DMS53 treated with DMSO at 0.1 percent for 48 hours (cell line): ENCODE measurements around the gene FAM83E.

ENCODE experiments used
- DNase-seq: peaks from one replicate; lab custom pipeline; 2025; ENCODE audit not compliant: unreplicated experiment; lab: John Stamatoyannopoulos, UW

The FAM83E gene

DNA sequence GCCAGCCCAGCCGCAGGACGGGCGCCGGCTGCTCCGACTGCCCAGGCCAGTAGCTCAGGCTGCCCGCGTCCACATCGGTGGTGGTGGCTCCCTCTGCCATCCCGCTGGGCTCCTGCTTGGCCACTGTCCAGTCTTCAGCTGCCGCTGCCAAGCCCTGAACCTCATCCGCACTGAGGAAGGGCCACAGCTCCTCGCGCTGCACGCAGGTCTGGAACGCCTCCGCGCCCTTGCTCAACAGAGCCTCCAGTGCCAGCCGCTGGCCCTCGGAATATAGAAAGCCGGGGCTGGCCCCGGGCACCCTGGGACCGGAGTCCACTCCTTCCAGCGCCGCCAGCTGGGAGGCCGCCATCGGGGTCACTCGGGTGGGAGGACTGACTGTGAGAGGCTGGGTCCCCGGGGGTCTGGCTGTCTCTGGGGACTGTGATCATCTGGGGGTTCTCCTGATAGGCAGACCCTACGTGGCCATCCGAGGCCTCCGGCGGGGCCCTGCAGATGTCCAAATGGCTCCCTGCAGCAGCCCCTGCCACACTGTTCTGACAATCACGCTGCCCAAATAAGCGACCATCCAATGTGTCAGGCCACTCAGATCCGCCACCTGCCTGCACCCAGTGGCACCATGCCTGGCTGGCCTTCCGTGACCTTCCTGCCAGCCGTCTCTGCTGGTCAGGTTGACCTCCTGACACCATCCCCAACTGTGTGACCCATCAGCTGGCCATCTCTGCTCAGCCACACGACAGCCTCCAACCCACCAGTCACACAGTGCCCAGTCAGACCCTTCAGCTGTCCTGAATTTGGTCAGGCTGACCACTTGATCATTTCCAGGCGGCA lies 1.6 kb downstream of the FAM83E start:
- DNase-seq: no peak

DNA sequence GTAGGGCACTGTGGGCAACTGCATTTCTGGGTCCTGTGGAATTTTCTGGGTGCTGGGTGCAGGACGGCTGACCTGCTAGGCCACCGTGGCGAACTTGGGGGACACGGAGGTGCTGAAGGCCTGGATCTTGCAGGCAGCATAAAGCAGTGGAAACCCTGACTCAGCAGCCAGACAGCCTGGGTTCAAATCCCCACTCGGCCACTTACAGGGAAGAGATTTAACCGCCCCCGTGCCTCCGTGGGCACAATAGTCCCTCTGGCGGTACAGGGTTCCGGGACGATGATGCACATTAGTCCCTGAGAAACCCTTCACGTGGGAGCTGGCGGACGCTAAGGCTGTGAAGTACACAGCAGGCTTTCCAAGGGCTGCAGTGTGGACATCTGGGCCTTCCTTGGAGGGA lies 3.0 kb downstream of the FAM83E start:
- no peak for DNase-seq

DNA sequence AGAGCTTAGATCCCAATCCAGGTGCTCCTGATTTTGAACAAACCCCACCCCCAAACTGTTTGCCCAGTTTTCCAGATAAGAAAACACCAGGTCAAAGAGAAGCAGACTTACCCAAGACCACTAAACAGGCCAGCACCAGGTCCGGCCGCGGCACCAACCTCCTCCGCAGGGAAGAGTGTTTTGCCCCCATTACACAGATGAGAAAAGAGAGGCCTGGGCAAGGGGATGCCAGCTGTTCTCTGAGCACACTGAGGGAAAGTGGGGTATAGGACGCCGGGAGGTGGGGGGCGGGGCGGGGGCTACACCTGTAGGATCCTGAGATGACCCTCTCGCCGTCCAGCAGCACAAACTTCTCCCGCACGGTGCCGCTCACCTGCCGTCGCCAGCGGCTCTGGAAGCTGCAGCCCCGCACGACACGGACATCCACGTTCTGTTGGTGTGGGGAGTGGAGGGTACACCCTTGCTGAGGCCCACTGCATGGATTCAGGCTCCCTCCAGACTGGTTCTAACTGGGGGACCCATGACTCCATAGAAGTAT lies 5.2 kb downstream of the FAM83E start:
- no peak for DNase-seq

DNA sequence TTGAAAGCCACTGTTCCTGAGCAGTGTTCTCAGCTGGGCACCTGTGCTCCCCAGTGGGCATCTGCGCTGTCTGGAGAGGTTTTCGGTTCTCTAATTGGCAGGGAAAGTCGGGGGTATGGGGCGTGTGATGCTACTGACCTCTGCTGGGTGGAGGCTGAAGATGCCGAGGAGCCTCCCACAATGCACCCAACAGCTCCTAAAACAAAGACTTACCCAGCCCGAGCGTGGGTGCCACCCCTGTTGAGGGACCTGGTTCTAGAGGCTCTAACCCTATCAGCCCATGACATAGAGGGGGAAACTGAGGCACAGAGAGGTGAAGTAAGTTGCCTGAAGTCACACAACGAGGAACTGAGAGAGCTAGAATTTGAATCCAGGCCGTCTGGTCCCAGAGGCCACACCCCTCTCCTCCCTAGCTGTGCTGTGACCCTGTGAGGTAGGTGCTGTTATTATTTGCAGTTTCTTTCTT lies 6.0 kb downstream of the FAM83E start:
- DNase-seq: peak; percentile 18

DNA sequence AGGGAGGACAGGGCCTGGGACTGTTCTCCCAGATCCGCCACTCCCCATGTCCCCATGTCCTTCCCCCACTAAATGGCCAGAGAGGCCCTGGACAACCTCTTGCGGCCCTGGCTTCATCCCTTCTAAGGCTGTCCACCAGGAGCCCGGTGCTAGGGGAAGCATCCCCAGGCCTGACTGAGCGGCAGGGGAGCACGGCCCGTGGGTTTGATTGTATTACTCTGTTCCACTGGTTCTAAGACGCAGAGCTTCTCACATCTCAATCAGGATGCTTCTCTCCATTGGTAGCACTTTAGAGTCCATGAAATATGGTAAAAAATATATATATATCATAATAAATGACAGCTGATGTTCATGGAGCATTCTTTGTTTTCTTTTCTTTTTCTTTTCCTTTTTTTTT lies 7.5 kb downstream of the FAM83E start:
- no peak for DNase-seq

DNA sequence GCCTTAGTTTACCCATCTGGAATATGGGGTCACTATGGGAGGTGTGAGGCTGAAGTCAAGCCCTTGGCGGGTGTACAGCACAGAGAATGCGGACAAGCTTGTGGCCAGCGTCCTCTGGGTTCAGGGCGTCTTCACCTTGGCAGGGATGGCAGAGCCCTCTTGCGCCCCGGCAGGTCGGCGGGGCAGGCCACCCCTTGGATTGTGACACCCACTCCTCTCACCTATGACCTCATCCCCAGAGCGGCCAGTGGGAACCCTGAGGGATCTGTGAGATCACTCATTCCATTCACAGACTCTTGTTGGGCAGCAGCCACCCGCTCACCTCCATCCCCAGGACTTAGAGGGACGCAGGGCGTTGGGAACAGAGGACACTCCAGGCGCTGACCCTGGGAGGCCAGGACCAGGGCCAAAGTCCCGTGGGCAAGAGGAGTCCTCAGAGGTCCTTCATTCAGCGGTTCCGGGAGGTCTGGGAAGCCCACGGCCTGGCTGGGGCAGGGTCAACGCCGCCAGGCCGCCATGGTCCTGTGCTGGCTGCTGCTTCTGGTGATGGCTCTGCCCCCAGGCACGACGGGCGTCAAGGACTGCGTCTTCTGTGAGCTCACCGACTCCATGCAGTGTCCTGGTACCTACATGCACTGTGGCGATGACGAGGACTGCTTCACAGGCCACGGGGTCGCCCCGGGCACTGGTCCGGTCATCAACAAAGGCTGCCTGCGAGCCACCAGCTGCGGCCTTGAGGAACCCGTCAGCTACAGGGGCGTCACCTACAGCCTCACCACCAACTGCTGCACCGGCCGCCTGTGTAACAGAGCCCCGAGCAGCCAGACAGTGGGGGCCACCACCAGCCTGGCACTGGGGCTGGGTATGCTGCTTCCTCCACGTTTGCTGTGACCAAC lies 8.2 kb downstream of the FAM83E start, which contains the start of gene SPACA4:
TSS of gene SPACA4 (plus strand) at position 280 of the 896 bp plus-strand sequence. CDS start at position 517, 237 bp downstream.
- DNase-seq: no peak

DNA sequence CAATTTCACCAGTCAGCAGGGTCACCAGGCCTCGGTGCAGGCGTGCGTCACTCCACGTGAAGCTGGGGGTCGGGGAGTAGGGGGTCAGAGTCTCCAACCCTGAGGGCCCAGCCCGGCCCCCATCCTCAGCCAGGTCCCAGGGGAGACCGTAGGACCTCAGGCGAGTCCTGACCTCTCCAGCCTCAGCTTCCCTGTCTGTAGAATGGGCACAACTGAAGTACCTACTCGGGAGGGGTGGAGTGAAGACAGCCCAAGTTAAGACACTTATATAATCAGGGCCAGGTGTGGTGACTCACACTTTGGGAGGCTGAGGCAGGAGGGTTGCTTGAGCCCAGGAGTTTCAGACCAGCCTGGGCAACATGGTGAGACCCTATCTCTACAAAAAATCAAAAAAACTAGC lies 11.0 kb downstream of the FAM83E start:
- no peak for DNase-seq

DNA sequence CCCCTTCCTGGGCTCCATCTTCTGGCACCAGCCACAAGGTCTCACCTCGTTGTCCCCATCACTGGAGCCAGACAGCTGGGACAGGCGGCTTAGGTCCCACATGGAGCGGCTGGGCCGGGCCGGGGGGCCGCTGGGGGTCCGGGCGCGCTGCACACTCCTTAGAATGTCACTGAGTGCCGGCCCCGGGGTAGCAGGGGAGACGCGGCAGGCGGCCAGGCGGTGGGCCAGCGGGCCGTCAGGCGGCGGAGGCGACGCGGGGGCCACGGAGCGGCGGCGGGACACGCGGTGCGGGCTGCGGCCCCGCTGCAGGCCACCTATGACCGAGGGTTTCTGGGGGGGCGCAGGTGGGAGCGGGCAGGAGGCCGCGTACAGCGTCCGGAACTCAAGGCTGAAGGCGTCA lies 11.4 kb downstream of the FAM83E start:
- no peak for DNase-seq

DNA sequence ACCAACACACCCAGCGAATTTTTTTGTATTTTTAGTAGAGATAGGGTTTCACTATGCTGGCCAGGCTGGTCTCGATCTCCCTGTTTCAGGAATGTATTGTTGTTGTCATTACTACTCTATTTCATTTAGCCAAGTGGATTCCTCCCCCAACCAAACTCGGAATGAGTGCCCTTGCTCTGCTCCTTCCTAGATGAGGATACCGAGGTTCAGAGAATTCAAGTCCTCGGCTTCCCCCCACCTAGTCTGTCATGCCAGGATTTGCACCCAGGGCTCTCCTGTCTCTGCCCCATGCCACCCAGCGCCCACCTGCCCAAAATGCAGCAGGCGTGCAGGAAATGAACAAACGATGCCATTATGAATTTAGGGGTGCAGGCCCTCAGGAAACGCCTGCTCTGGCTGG lies 11.9 kb downstream of the FAM83E start:
- DNase-seq: no peak

DNA sequence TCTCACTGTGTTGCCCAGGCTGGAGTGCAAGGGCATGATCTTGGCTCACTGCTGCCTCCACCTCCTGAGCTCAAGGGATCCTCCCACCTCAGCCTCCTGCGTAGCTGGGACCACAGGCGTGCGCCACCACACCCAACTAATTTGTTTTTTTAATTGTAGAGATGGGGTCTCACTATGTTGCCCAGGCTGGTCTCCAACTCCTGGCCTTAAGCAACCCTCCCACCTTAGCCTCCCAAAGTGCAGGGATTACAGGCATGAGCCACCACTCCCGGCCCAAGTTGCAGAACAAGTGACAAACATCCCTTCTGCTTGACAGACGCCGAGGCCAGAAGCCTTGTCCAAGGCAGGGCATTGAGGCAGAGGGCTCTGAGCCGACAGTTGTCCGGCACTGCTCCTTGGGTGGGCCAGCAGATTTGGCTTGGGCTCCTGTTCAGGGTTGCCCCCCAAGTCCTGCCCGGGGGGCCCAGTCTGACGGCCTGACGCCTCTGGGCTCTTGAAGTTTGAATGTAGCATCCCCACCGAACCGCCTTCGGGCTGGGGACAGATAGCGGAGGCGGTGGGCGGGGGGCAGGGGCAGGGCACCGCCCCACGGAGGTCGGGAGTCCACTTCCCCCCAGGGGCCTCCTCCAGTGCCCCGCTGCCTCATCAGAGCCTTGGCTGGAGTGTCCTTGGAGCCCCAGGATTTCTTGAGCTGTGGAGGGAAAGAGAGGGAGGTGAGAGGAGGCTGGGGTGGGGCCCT lies 14.0 kb downstream of the FAM83E start:
- no peak for DNase-seq

DNA sequence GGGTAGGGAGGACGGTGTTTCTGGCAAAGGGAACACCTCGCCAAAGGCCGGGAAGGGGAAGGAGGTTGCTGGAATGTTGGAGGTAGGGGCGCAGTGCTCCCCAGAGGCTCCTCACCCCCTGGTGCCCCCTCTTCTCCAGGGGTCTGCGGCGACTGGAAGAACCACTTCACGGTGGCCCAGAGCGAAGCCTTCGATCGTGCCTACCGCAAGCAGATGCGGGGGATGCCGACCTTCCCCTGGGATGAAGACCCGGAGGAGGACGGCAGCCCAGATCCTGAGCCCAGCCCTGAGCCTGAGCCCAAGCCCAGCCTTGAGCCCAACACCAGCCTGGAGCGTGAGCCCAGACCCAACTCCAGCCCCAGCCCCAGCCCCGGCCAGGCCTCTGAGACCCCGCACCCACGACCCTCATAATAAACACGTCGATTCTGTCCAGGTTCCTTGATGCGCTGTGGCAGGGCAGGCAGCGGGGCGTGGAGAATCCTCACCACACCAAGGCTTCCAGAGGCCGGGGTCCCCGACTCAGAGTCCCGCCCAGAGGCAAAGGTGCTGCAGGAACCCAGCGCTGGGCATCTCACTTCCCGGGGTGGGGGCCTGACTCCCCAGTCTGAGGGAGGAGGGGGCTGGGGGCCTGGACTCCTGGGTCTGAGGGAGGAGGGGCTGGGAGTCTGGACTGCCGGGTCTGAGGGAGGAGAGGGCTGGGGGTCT lies 15.7 kb downstream of the FAM83E start:
- no peak for DNase-seq

DNA sequence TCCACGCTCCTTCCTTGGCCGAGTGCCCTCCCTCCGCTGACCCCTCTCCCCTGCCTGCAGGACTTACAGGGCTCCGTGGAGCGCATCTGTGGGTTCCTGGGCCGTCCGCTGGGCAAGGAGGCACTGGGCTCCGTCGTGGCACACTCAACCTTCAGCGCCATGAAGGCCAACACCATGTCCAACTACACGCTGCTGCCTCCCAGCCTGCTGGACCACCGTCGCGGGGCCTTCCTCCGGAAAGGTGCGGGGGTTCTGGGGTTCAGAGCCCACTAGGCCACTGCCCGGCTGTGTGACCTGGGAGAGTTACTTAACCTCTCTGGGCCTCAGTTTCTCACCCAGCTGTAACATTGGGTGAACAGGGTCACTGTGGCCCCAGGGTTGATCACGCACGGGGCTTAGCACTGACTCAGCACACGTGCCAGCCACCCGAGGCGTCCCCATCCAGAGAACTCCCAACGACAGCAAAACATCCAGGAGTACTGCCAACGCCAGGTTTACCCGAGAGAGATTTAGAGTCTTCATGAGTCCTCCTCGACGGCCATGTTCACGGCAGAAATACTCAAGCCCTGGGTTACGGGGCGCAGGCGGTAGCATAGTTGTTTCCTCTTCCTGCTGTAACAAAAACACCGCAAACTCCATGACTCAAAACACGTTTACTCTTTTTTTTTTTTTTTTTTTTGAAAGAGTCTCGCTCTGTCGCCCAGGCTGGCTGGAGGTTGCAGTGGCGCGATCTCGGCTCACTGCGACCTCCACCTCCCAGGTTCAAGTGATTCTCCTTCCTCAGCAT lies 18.0 kb downstream of the FAM83E start:
- DNase-seq: no peak

DNA sequence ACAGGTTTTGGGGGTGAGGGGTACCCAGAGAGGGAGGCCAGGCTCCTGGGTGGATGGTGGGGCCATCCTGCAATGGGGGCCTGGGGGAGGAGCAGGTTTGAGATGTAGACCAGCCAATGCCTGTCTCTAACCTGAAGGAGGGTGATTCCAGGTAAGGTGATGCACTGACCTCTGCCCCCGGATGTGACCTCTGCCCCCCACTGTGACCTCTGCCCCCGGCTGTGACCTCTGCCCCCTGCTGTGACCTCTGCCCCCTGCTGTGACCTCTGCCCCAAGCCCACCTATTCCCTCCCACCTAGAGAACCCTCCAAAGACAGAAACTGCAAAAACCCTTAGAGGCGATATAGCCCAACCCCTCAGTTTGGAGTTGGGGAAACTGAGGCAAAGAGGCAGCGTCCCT lies 18.6 kb downstream of the FAM83E start:
- DNase-seq: no peak

DNA sequence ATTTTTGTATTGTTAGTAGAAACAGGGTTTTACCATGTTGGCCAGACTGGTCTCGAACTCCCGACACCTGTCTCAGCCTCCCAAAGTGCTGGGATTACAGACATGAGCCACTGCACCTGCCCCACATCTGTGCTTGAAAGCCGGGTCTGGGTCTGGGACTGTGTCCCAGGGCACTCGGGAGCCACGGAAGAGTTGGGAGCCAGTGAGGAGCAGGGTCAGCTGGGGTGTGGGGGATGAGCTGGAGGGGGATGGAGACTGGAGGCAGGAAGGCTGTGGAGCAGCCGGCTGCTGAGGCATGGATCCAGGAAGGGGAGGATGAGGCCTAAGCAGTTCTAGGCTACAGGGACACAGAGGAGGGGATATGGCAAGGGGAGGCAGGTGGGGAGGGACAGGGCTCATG lies 19.0 kb downstream of the FAM83E start:
- no peak for DNase-seq

DNA sequence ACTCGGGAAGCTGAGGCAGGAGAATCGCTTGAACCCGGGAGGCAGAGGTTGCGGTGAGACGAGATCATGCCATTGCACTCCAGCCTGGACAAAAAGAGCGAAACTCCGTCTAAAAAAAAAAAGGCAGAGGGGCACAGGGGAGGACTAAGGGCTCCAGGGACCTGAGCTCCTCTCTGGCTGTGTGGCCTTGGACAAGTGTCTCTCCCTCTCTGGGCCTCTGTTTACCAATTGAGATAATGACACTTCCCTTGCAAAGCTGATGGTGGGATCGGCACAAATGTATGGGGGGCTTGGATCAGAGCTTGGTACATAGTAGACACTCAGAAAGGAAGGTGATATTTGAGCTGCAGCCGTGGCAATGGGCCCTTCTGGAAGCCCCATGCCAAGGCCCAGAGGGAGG lies 19.7 kb downstream of the FAM83E start:
- DNase-seq: no peak

DNA sequence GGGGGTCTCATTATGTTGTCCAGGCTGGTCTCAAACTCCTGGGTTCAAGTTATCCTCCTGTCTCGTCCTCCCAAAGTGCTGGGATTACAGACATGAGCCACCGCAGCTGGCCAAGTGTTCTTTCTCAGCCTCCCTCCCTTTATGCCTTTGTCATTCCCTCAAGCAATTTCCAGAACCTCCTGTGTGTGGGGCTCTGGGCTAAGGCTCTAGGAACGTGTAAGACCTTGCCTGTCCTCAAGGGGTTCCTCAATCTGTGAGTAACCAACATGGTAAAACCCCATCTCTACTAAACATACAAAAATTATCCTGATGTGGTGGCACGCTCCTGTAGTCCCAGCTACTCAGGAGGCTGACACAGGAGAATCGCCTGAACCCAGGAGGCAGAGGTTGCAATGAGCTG lies 23.9 kb downstream of the FAM83E start:
- DNase-seq: no peak

DNA sequence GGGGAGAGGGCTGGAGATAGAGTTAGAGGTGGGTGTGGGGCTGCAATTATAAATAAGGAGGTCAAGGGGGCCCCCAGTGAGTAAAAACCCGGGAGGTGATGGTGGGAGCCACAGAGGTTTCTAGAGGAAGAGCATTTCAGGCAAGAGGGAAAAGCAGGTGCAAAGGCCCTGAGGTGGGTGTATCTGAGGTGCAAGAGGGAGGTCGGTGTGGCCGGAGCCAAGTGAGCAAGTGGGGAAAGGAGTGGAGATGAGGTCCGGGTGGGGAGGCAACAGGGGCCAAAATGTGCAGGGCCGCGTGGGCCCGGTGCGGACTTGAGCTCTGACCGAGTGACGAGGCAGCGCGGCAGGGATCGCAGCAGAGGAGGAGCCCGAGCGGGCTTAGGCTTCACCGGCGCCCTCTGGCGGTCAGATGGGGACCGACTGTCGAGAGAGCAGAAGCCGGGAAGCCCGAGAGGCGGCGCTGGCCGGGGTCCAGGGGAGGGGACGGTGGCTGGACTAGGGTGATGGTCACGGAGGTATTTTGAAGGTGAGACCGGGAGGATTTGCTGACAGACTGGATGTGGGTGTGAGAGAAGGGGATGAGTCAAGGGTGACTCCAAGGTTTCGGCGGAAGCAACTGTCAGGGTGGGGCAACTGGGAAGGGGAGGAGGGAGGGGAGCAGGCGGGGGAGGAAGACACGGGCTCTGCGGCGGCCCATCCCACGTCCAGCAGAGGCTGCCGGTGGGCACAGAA lies 26.0 kb downstream of the FAM83E start:
- DNase-seq: peak; percentile 77

DNA sequence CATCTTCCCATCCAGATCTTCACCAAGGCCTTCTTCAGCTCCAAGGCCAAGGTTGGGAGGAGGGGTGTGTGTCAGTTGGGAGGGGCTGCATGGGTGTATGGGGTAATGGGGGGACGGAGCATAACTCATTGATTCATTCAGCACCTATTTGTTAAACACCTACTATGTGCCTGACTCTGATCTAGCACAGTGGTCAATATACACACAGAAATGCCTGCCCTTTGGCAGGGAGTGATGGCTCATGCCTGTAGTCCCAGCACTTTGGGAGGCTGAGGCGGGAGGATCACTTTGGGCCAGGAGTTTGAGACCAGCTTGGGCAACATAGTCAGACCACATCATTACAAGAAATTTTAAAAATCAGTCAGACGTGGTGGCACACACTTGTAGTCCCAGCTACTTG lies 27.5 kb downstream of the FAM83E start:
- DNase-seq: no peak

DNA sequence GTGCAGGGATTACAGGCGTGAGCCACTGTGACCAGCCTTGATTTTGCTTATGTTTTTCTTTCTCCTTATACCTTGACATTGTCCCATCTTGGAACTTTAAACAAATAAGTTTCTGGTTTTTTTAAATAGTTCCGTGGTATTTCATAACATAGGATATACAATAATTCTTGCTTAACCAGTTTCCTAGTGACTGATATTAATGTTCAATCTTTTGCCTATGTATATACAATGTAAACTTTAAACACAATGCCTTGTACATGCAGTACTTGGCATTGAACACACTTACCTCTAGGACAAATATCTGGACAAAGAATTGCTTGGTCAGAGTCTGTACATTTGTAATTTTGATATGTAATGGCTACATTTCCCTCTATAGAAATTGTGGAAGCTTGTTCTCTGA lies 32.7 kb downstream of the FAM83E start:
- no peak for DNase-seq
